SIG-M5 treated with dmso at 0.1 percent for 504 hours (cell line): ENCODE results near the gene STXBP6.
"Not testable (repeated sequence)": the region's sequence is repeated elsewhere in the genome, so short reads cannot be mapped to it uniquely, and the experiment has no call there.

Source experiments
- DNase-seq: peaks from one replicate; lab custom pipeline; 2025; ENCODE audit not compliant: unreplicated experiment; lab: John Stamatoyannopoulos, UW

STXBP6 gene

GRCh38 chr14:24774187-24774915, 275.6 kb downstream of the STXBP6 start:
- DNase-seq = no peak

- not testable (repeated sequence) for DNase-seq
Observed at GRCh38 chr14:24773564-24773963, 276.4 kb downstream of the STXBP6 start.

- DNase-seq = no peak
Observed at GRCh38 chr14:24766434-24766833, 283.5 kb downstream of the STXBP6 start.

- no peak for DNase-seq
Observed at GRCh38 chr14:24761141-24761540, 288.8 kb downstream of the STXBP6 start.
